Midbrain (tissue), 1 donor: ENCODE data around the gene SARS2.
A peak's percentile ranks its signal among the peaks of the same experiment; 100 is the strongest.

Experiments used
- DNase-seq: peaks from one replicate; lab custom pipeline; 2025; lab: John Stamatoyannopoulos, UW

SARS2 gene

DNA sequence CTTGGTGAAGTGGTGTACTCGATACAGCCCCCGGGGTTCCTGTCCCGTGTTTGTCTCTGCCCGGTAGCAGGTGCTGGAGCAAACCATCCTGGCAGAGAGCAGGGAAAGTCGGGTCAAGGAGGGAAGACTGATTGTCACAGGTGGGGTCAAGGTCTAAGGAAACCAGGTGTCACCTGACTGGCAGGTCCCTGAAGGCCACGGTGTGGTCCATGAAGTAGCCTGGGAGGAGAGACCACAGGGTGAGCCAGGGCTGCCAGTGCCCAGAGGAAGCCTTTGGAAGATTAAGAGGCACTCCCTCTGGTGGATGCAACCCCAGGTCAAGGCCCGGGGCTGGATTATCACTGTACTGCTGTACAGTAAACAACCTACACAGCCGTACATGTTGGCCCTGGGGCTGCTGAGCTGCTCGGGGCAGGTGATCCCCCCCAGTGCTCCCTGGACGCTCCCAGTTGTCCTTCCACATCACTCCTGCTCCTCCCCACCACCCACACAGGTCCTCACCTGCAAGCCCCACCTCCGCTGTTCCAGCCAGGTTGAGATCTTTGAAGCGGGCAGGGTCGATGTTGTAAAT lies 12.6 kb downstream of the SARS2 start:
- no peak for DNase-seq

DNA sequence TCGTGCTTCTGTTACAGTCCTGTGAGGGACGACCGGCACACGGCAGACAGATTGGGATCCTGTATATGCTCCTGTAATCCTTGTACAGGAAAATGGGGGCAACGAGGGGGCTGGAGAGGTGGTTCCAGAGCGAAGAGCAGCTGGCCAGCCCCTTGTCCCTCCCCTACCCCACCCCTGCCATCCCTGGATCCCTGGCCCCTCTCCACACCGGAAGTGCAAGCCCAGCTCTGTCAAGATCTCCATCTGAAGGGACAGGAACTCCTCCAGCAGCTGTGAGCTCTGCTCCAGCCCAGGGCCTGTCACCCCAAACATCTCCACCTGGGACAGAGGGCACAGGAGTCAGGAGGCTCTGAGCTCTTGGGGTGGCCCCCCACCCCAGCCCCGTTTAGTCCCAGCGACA lies 13.0 kb downstream of the SARS2 start:
- DNase-seq, result no peak

DNA sequence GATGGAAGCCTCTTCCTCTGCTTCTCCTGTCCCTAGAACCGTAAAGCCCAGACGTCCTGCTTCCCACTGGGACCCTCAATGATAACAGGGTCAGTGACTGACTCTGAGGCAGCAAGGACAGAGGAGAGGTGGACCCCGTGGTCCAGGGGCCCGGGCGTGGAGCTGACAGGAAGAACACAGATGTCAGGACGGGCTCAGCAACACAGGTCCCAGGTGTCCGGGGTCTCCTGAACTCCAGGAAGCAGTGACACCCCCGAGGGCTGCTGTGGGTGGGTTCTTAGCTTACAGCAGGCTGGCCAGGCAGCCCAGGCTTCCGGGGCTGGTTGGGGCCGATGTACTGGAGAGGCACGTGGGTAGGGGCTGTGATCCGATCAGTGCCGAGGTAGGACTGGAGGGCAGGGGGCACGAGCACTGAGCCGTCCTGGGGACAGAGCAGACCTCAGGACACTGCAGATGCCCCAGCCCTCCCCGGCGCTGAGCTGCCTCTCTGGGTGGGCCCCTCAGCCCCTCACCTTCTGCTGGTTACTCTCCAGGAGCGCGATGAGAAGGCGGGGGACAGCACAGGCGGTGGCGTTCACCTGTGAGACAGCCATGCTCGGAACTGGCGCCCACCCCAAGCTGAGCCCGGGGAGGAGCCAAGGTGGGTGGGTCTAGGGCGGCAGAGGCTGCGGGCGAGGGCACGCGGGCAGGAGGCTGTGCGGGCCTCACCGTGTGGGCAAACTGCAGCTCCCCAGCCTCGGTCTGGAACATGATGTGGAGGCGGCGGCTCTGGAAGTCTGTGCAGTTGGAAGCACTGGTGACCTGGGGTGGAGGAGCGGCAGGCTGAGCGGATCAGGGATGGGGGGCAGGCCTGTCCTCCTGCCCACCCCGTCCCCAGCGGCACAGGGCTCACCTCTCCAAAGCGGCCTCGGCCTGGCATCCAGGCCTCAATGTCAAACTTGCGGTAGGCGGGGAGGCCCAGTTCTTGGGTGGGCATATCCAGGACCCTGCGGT lies 14.9 kb downstream of the SARS2 start:
- DNase-seq, result no peak

DNA sequence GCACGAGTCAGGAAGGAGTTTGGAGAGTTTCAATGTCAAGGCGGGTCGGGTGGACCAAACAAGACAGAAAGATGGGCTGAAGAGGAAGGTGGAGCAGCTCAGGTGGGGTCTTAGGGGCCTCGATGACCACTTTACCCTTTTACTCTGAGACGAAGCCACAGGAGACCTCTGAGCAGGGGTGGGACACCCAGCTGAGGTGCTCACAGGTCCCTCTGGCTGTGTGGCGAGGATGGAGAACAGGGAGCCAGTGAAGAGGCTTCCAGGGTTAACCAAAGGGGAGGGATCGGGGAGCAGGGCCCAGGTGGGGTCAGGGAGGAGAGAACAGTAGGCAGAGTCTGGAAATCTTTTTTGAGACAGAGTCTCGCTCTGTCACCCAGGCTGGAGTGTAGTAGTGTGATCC lies 16.6 kb downstream of the SARS2 start:
- DNase-seq, result no peak

DNA sequence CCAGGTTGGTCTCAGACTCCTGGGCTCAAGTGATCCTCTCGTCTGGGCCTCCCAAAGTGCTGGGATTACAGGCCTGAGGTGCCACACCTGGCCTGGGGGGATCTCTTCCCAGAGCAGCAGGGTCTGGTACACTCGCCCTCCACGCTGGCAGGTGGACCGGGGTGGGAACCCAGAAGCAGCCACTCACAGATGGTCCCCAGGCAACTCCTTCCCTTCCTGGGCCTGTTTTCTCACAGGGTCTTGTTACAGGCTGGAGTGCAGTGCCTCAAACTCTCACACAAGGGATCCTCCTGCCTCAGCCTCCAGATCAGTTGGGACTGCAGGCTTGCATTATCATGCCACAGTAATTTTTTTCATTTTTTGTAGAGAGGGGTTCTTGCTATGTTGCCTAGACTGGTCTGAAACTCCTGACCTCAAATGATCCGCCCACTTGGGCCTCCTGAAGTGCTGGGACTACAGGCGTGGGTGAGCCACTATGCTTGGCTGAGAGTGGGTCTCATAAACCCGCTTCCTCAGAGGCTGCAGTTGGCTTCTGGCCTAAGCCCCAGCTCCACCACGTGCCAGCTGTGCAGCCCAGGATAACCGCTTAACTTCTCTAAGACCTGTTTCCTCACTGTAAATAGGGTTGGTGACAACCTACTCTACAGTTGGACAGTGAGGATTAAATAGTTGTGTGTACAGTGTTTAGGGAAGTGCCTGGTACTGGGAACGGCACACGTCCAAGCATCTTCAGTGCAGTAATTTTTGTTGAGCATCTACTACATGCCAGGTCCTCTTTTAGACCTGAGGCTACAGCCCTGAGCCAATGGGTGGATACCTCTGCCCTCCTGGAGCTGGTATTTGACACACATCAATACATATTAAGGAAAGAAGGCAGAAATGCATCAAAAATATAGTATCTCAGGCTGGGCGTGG lies 17.7 kb downstream of the SARS2 start:
- DNase-seq, result no peak

DNA sequence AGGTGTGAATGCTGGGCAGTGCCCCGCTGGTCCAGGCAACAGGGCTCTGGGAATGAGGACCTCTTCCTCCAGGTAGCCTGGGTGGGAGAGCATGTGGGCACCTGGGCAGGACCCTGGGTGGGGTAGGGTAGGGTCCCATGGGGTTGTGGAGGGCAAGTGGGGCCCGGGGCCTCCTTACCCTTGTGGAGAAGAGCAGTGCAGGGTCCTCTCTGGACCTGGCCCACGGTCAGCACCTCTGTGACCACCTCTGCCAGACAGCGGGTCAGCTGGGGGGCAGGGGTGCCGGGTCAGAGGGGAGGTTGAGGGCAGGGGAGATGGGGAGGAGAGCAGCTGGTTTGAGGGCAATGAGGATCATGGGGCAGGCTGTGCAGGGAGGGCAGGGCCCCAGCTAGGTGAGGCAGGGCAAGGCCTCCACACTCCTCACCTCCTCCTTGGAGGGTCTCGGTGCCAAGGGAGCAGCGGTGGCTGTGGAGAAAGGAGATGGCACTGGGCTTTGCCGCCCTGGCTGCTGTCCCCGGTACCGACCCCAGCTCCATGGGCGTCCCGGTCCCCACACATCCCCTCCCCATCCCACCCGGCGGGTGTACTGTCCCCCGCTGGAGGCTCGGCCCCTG lies 19.1 kb downstream of the SARS2 start:
- DNase-seq, result no peak

DNA sequence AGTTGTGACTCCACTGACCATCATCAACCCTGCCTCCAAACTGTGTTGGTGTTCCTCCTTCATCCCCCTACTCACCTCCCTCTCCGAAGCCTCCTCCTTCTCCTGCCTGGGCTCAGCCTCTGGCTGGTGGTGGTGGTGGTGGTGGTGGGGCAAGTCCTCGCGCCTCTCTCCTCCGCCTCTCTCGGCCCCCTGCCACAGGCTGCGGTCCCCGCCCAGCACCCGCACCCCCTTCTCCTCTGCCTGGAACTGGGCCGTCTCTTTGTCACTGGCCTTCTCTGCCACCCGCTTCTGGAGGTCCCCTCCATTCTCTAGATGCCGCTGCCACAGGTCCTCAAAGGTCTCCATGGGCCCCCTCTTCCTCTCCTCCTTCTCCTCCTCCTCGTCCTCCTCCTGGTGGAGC lies 20.1 kb downstream of the SARS2 start:
- no peak for DNase-seq

DNA sequence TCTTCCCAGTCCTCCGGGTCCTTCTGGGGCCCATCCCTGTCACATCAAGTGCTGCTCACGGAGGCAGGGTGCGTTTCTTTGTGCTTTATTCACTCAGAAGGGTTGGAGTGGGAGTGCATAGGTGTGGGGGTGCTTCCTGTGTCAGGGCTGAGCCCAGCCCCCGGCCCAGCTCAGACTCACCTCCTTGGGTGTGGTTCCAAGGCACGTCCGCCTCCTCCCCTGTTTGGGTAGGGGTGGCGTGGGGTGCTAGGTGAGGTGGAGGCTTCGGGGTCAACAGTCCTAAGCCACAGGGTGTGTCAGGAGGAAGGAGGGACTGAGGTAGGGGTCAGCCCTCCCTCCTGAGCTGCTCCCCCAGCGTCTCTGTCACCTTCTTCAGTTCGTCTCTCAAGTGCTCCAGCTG lies 21.7 kb downstream of the SARS2 start:
- no peak for DNase-seq

DNA sequence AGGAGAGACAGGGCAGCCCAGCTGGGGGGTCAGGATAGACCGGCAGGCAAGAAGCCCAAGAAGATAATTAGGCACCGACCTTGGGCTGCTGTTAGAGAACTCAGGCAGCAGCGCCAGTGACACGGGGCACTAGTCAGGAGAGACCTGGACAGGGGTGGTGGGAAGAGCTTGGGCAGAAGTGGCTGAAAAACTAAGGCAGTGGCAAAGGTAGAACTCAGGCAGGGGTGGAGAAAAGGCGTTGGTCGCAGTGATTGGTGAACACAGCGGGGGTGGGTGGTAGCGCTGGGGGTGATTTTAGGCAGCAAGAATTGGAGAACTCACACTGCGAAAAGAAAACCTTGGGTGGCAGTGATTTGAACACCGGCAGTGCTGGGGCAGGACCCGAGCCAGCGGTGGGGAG lies 22.9 kb downstream of the SARS2 start:
- DNase-seq, result no peak

DNA sequence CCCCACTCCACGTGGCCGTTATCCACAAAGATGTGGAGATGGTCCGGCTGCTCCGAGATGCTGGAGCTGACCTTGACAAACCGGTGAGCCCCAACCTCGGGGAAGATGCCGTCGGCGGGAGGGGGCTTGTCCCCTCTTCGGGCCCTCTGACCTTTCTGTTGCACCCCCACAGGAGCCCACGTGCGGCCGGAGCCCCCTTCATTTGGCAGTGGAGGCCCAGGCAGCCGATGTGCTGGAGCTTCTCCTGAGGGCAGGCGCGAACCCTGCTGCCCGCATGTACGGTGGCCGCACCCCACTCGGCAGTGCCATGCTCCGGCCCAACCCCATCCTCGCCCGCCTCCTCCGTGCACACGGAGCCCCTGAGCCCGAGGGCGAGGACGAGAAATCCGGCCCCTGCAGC lies 23.3 kb downstream of the SARS2 start:
- no peak for DNase-seq

DNA sequence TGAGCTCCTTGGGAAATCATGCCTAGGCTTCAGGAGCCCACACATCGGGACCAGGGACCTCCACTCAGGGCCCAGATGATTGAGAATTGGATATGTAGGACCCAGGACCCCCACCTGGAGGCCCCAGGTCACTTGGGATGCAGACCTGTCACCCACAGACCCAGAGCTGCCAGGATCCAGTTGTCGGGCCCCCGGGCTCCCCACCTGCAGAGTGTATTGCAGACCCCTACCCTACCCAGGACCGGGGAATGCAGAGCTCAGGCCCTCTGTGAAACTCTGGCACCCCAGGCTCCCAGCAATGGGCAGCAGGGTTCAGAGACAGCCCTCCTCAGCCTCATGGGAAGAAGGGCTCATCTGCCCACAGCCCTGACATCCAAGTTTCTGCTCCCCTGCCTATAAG lies 24.9 kb downstream of the SARS2 start:
- DNase-seq, result no peak

DNA sequence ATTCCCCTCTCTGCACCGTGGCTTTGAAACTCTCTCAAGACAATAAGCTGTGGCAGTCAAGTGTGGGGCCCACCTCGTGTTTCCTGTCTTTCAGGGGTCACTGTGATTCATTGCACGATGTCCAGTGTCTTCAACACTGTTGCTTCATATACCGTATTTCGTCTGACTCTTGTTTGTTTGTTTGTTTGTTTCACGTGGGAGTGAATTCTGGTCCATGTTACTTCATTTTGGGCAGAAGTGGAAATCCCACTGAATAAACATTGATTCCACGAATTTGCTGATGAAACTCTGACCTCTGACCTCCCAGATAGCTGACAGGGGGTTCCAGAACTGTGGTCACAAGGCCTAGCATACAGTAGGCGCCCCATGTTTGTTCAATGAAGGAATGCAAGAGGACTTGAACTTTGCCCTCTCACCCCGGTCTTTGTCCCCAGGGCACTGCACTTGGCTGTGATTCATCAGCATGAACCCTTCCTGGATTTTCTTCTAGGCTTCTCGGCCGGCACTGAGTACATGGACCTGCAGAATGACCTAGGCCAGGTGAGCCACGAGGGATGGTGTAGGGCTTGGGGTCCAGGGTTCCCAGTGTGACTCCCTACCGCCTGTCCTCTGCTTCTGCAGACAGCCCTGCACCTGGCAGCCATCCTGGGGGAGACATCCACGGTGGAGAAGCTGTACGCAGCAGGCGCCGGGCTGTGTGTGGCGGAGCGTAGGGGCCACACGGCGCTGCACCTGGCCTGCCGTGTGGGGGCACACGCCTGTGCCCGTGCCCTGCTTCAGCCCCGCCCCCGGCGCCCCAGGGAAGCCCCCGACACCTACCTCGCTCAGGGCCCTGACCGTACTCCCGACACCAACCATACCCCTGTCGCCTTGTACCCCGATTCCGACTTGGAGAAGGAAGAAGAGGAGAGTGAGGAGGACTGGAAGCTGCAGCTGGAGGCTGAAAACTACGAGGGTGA lies 25.7 kb downstream of the SARS2 start:
- no peak for DNase-seq

DNA sequence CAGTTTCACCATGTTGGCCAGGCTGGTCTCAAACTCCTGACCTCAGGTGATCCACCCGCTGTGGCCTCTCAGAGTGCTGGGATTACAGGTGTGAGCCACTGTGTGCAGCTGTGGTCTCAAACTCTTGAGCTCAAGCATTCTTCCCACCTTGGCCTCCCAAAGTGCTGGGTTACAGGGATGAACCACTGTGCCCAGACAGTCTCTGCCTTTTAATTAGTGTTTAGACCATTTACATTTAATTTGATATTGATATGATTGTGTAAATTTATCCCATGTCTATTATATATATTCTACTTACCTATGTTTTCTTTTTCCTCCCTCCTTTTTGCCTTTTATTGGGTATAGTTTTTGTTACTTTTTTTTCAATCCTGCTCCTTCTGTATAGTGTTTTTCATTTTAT lies 28.9 kb downstream of the SARS2 start:
- no peak for DNase-seq

DNA sequence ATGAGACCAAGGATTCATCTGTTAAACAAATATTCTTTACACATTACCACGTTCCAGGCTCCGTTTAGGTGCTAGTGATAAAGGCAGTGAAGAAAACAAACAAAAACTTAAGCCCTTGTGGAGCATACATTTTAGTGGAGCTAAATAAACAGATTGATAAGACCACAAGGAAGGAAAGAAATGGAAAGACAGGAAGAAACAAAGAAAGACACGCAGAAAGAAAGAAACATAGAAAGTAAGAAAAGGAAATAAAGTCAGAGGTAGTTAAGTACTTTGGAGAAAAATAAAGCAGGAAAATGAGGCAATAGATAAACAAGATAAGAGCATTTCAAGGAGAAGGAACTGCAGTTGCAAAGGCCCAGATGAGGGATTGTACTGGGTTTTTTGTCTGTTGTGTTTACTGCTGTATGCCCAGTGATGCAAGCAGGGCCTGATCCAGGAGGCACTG lies 29.8 kb downstream of the SARS2 start:
- DNase-seq, result no peak

DNA sequence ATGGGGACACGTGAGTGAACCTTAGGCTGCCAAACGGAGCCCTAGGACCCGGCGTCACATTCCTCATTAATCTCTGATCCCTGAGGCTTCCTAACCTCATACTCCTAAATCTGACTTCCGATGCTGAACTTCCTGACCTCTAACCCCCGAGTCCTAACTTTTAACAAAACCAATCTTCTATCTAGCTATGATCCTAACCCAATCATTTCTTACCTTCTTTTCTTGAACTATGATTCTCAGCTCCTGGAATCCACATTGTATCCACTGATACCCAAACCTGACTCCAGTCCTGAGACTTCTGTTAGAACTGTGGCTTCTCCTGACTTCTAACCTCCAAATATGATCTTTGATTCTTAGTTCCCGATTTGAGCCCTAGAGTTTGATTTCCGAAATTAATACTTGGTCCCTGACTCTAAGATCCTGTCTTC lies 30.3 kb downstream of the SARS2 start:
- DNase-seq, result peak; percentile 82

DNA sequence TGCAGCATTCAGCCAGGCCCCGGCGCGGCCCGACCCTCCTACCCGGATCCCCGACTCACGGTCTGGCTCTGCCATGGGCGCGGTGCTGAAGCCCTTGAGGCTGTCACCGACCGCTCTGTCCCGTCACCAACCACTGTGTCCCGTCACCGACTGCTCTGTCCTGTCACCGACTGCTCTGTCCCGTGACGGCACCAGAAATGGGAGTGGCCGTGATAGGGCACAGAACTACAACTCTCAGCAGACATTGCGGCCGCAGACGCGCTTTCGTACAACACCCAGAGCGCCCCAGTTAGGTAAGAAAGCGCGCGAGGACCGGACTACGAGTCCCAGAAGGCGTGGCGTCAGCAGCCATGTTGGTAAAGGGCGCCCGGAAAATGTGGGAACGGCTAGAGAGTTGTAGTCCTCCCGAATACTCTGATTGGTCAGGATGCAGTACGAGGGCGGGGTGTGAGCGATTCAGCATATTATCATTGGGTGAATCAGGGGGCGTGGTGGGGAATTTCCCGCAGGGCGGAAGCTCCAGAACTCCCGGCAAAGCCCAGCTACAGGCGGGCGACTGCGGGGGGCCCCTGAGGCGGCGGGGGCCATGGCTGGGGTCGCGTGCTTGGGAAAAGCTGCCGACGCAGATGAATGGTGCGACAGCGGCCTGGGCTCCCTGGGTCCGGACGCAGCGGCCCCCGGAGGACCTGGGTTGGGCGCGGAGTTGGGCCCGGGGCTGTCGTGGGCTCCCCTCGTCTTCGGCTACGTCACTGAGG lies 30.9 kb downstream of the SARS2 start, which contains the start of the genes NFKBIB and SIRT2:
TSS of gene NFKBIB (plus strand) at position 523 of the 755 bp plus-strand sequence. CDS start at position 587, 64 bp downstream.
TSS of gene SIRT2 (minus strand) at position 172 of the 755 bp plus-strand sequence. CDS start at position 75, 97 bp downstream.
- peak; percentile 100 for DNase-seq

DNA sequence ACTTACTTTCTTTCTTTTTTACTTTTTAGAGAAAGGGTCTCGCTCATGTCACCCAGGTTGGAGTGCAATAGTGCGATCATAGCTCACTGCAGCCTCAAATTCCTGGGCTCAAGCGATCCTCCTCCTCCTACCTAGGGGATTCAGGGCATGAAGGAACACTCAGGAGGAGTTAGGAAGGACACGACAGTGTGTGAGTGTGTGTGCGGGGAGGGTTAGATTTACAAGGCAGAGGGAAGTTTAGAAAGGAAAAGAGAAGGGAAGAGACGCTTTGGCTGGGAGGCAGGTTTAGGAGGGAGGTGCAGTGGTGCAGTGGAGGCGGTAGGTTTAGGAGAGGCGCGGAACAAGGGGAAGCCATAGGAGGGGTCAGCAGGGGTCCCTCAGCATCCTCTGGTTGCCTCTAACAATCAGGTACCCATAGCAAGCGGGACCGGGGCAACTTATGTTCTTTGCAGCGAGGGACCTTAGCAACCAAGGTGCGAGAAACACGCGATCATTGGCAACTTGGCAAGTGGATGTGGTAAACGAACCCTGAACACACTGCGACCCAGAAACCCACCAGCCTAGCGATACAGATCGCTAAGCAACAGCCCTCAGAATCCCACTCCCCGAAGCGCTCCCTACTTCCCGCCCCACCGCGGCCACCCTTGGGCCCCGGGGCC lies 31.6 kb downstream of the SARS2 start:
- DNase-seq, result no peak

DNA sequence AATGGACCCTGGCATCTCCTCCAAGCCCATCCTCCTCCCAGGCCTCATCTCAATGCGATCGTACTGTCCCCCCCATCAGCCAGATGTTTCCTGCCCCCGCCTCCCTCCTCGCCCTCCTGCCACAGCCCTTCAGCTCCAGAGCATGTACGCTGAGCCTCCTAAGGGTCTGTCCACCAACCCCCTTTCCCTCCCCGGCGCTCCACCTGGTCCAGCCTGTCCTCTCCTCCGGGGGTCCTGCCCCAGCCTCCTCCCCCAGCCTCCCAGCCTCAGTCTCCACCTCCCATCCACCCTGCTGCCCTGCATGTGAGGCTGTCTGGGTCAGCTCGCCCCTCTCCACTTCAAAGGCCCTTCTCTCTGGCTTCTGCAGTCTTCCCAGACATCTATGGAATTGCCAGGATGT lies 35.6 kb downstream of the SARS2 start:
- DNase-seq, result no peak

DNA sequence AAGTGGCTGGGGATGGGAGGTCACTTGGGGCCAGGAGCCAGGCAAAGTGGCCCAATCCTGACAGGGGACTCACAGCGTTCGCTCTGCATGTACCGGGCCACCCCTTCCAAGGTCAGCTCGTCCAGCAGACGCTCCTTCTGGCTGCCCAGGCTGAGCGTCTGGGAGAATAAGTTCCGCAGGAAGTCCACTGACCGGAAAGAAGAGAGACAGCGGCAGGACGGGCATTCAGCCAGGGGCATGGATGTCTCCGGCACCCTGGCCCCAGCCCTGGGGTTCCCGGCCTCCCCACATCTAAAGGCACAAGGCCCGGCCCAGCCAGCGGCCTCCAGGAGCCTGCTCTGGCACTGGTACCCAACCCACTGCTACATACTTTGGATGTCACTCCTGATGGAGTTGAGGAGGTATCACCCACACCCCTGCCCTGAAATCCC lies 37.2 kb downstream of the SARS2 start:
- DNase-seq, result no peak
